ENCODE results near the gene PTH2.
"Not testable (repeated sequence)": the region's sequence is repeated elsewhere in the genome, so short reads cannot be mapped to it uniquely, and the experiment has no call there.

PTH2 gene

GRCh38 chr19:49448432-49448786 lies 25.2 kb upstream of the PTH2 start:
- DNase-seq (ENCODE audit: low read depth in 2 of 2, low spot score in 1 of 2) = no peak

- DNase-seq (ENCODE audit: low read depth in 2 of 2, low spot score in 1 of 2) = no peak
Measured at GRCh38 chr19:49447485-49448431, 24.5 kb upstream of the PTH2 start.

GRCh38 chr19:49445997-49446396 lies 22.8 kb upstream of the PTH2 start:
- no peak for DNase-seq (ENCODE audit: low read depth in 2 of 2, low spot score in 1 of 2)

DNA sequence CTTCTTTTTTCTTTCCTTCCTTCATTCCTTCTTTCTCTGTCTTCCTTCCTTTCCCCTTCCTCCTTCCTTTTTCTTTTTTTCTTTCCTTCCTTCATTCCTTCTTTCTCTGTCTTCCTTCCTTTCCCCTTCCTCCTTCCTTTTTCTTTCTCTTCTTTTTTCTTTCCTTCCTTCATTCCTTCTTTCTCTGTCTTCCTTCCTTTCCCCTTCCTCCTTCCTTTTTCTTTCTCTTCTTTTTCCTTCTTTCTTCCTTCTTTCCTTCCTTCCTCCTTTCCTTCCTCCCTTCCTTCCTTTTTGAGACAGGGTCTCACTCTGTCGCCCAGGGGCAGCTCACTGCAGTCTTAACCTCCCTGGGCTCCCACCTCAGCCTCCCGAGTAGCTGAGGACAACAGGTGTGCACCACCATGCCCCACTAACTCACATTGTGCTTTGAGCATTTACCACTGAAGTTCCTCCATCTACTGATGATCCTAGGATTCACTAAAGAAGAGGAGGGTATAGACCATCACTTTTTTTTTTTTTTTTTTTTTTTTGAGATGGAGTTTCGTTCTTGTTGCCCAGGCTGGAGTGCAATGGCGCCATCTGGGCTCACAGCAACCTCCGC lies 21.0 kb upstream of the PTH2 start:
- not testable (repeated sequence) for DNase-seq (ENCODE audit: low read depth in 2 of 2, low spot score in 1 of 2)

DNA sequence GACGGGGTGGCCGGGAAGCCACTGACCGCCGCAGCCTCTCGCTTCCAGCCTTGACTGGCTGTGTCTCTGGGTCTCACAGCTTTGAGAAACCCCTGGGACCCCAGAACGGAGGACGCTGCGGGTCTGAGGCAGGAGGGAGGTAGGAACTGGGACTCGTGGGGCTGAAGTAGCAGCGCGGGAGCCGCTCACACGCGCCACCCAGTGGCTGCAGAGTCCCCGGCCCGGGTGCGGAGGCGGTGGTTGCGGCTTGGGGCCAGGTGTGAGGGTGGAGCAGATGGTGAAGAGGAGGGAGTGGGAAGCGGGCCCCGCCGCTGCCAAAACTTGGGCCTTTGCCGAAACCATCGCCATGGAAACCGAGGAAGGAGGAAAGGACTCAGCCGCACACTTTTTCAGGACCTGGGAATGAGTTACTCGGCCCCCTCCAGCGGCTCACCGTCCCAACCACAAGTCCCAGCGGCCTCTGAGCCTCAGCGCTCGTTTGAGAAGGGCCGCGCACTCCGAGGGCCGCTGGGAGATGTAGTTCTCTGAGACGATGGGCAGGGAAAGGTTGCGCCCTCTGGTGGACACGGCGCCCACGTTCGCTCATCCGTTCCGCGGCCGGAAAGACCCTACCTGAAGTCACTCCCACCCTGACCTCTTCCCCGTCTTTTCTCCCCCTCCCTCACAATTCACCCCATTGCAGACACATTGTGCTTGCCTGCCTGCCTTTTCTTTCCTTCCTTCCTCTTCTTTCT lies 20.3 kb upstream of the PTH2 start:
- DNase-seq (ENCODE audit: low read depth in 2 of 2, low spot score in 1 of 2) = peak; percentile 83 to 87

DNA sequence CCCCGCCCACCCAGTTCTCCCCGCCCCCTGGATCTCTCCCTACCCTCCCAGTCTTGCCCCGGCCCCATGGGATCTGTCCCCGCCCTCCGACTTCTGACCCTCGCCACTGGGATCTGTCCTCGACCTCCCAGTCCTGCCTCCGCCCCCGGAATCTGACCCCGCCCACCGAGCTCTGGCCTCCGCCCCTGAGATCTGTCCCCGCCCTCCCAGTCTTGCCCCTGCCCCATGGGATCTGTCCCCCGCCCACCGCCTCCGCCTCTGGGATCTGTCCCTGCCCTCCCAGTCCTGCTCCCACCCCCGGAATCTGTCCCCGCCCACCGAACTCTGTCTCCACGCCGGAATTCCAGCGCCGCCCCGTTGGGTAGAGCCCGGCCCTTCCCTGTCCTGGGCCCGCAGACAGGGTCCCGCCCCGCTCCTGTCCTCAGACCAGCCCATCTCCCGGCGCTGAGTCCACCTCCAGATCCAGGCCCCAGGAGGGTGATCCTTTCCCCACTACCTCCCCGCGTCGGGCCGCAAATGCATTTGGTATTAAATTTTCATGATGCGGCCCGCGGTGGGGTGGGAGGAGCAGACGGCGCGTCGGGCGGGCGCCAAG lies 19.6 kb upstream of the PTH2 start:
- no peak for DNase-seq (ENCODE audit: low read depth in 2 of 2, low spot score in 1 of 2)

GRCh38 chr19:49442354-49442753 lies 19.1 kb upstream of the PTH2 start:
- no peak for DNase-seq (ENCODE audit: low read depth in 2 of 2, low spot score in 1 of 2)

GRCh38 chr19:49441960-49442350 lies 18.7 kb upstream of the PTH2 start:
- DNase-seq (ENCODE audit: low read depth in 2 of 2, low spot score in 1 of 2) = no peak

GRCh38 chr19:49441210-49441959 lies 18.1 kb upstream of the PTH2 start, which contains the start of gene SLC17A7:
Gene SLC17A7, minus strand, starts transcription at chr19:49441527. Its CDS starts 148 bp downstream, at chr19:49441379.
- DNase-seq (ENCODE audit: low read depth in 2 of 2, low spot score in 1 of 2) = no peak

- DNase-seq (ENCODE audit: low read depth in 2 of 2, low spot score in 1 of 2) = no peak
Measured at GRCh38 chr19:49440439-49441209, 17.4 kb upstream of the PTH2 start.

DNA sequence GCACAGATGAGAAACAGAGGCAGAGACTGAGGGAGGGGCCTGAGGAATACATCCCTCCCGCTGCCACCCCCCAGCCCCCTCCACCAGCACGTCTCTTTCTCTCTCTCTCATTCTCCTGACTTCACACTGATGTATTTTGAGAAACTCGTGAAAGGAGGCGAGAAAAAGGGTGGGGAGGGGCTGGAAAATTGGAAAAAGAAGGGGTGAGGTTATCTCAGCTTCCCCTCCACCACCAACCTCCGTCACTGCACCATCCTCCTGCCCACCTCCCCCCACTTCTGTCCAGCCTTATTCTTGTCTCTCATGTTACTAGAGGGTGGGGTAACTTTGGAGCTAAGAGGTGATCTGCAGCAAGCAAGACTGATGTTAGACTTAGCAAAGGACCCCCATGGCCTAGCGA lies 16.6 kb upstream of the PTH2 start:
- DNase-seq (ENCODE audit: low read depth in 2 of 2, low spot score in 1 of 2) = no peak

DNA sequence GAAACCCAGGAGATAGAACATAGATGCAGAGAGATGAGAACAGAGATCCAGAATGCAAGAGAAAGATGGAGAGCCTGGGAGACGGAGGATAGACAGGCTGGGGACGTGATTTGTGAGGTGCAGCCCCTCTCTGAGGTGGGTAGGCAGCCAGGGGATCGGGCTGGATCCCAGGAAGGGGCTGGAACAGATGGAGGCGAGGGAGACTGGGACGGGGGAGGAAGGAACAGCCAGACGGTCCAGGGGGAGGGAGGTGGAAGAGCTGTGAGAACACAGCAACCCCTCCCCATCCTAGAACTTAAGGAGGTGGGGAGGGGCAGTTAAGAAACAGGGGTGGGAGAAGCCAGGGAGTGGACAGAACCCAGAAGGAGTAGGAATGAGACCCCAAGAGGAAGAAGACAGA lies 15.0 kb upstream of the PTH2 start:
- DNase-seq (ENCODE audit: low read depth in 2 of 2, low spot score in 1 of 2) = no peak

- DNase-seq (ENCODE audit: low read depth in 2 of 2, low spot score in 1 of 2) = no peak
Measured at GRCh38 chr19:49437231-49437630, 14.0 kb upstream of the PTH2 start.

DNA sequence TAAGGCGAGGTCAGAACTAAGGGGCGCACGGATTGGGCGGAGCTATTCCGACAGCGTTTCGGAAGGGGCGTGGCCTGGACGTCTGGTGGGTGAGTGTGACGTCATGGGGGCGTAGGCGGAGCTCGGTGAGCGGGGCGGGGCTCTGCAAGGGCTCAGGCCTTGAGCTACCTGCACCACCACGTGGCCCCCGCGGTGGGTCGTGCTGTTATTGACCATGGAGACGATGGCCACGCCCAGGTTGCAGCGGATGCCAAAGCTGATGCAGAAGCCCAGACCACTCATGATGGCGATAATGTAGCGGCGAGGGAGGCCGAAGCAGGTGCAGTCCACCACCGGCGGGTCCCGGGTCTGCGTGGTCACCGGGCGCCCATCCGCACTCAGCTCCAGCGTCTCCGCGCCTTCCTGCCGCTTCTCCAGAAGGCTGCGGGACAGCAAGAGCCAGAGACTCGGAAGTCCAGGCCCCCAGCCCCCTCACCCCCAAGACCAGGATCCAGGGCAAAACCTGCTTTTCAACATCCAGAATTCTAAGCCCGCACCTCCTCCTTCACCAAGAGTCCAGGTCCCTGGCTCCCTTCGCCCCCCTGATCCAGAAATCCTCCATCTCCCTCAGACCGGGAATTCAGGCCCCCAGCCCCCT lies 13.3 kb upstream of the PTH2 start:
- no peak for DNase-seq (ENCODE audit: low read depth in 2 of 2, low spot score in 1 of 2)

DNA sequence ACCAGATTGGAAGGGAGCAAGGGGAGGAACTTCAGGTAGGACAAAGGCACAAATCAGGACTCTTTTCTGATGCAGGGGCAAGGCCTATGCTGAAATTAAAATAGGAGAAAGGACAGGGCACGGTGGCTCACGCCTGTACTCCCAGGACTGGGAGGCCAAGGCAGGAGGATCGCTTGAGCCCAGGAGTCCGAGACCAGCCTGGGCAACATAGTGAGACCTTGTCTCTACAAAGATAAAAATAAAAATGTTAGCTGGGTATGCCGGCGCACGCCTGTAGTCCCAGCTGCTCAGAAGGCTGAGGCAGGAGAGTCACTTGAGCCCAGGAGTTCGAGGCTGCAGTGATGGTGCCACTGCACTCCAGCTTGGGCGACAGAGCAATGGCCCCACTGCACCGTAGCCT lies 12.4 kb upstream of the PTH2 start:
- DNase-seq (ENCODE audit: low read depth in 2 of 2, low spot score in 1 of 2) = no peak

DNA sequence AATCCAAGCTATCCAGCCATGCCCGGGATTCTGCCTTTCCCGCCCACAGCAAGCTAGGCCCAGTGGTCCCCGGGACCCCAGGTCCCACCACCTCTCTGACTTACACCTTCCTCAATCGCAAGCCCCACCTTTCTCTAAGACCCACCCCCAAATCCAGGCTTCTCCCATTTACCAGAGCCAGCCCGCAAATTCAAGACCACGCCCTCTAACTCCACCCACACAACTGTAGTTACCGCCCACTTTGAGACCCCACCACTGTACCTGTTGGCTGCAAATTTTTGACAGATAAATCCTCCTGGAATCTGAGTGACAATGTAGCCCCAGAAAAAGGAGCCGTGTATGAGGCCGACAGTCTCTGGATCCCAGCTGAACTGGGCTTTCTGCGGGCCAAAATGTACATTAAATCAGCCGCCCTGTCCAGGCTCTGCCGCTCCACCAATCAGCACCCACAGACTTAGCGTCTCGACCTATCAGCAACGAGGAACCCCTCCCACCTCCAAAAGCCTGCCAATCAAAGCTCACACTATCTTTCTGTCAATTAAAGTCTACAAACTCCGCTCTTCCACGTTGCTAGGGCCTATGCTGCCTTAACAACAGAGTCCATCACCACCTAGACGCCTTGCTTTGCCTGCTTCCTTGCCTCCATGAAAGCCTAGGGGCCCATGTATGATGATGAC lies 11.8 kb upstream of the PTH2 start:
- no peak for DNase-seq (ENCODE audit: low read depth in 2 of 2, low spot score in 1 of 2)

DNA sequence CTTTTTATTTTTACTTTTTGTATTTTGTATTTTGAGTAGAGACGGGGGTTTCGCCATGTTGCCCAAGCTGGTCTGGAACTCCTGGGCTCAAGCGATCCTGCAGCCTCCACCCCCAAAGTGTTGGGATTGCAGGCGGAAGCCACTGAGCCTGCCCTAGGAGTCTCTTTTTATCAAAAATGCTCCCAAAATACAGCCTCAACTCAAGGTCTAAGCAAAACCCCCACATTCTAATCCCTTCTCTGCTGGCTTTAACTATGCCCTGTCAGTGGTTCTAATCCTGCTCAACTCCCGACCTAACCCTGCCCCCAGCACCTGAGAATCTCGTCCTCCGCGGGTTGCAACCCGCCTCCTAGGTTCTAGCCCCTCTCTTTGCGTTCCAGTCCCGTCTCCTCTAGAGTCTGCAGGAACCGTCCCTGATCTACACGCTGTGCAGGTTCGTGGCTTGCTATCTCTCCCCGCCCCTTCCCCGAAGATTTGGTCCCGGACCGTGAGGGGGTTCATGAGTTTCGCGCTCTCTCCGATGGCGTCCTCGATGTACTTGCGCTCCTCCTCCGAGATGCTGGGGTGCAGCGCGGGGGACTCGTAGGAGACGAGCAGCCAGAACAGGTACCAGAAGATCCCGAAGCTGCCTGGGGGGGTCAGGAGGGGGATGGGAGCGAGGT lies 10.1 kb upstream of the PTH2 start:
- DNase-seq (ENCODE audit: low read depth in 2 of 2, low spot score in 1 of 2) = no peak

Measured in stimulated activated CD8-positive, alpha-beta memory T cell treated with anti-CD3 and anti-CD28 coated beads, Interleukin-4, amount 100 ng/mL, for 4 hours (primary cell).